Regular cardiac myocyte (primary cell): ENCODE data around the gene MYEF2. TPM values are rescaled to one million over a fixed set of nuclear protein-coding genes. Genes with fewer than 3 reads are reported as not detected.

Experiments
- total RNA-seq: library from RNA; depleted of rRNA; stranded (reverse); fragments of >200 nt; gene quantifications from 2 replicates; pipeline ENCODE4 v1.2.3, GENCODE V29; 2014

Gene MYEF2
- total RNA-seq: 5.4 and 5.6 TPM in 2 replicates

GRCh38 chr15:48177766-48178647 lies at the start of gene MYEF2:
MYEF2 (minus strand) TSS chr15:48178295; CDS start chr15:48178237, 58 bp downstream.

GRCh38 chr15:48205981-48206380 lies 27.9 kb upstream of the MYEF2 start, which contains the start of gene SLC12A1:
SLC12A1 (plus strand) TSS chr15:48206302; CDS start chr15:48207720, 1,418 bp downstream.

GRCh38 chr15:48191574-48192225 lies 13.6 kb upstream of the MYEF2 start, which contains the start of gene CTXN2:
CTXN2 (plus strand) TSS chr15:48191665; CDS start chr15:48201301, 9,636 bp downstream.

GRCh38 chr15:48120745-48121144 lies 57.4 kb downstream of the MYEF2 start, which contains the start of gene SLC24A5:
SLC24A5 (plus strand) TSS chr15:48120990; CDS start chr15:48121045, 55 bp downstream.

Other genes with a start within 250 kb of the MYEF2 start
- not detected in 2 replicates for gene SLC24A5, start 57.3 kb downstream of the MYEF2 start, total RNA-seq
- not detected in 2 replicates for gene CTXN2, start 13.4 kb upstream of the MYEF2 start, total RNA-seq
- gene SLC12A1, start 28.0 kb upstream of the MYEF2 start, total RNA-seq: under 0.01 TPM in 1 of 2 replicates, not detected in the other
- gene DUT, start 153.1 kb upstream of the MYEF2 start, total RNA-seq: 44.5 and 66.7 TPM in 2 replicates